NT2/D1 (cell line): Measurements from ENCODE around the gene CLEC4F.

Source experiments
- DNase-seq: peaks from one replicate; pipeline ENCODE4 v3.0.0-alpha.2; 2011; ENCODE audit warnings: low read depth, low spot score
- H3K27me3 ChIP-seq: 2 replicates; pipeline ENCODE4 v1.6.0; 2011; ENCODE audit warnings: mild to moderate bottlenecking; ENCODE audit not compliant: insufficient read length, insufficient read depth
- H3K36me3 ChIP-seq: 2 replicates; pipeline ENCODE4 v1.6.1; 2011; ENCODE audit warnings: mild to moderate bottlenecking, low read length, mixed read lengths; ENCODE audit not compliant: insufficient read depth, insufficient read length
- H3K4me1 ChIP-seq: 2 replicates; pipeline ENCODE4 v1.5.1; 2011; ENCODE audit not compliant: insufficient read depth, insufficient read length
- H3K4me3 ChIP-seq: 2 replicates; pipeline ENCODE4 v1.5.1; 2011; ENCODE audit warnings: low read depth; ENCODE audit not compliant: insufficient read length
- H3K9ac ChIP-seq: 2 replicates; pipeline ENCODE4 v1.6.0; 2011; ENCODE audit warnings: low read depth; ENCODE audit not compliant: insufficient read length
- H3K9me3 ChIP-seq: 2 replicates; pipeline ENCODE4 v1.5.1; 2011; ENCODE audit warnings: mild to moderate bottlenecking, low read length; ENCODE audit not compliant: insufficient read depth
- SUZ12 ChIP-seq: IDR thresholded peaks from 2 replicates; pipeline ENCODE4 v1.6.1; 2011; ENCODE audit not compliant: insufficient read length, insufficient read depth; ENCODE audit errors: extremely low read depth
- YY1 ChIP-seq: IDR thresholded peaks from 2 replicates; pipeline ENCODE4 v1.6.1; 2011; ENCODE audit not compliant: insufficient read length, insufficient read depth
- ZNF274 ChIP-seq: IDR thresholded peaks from 2 replicates; pipeline ENCODE4 v1.6.1; 2011; ENCODE audit warnings: mild to moderate bottlenecking, low read depth, low read length

Gene CLEC4F

DNA sequence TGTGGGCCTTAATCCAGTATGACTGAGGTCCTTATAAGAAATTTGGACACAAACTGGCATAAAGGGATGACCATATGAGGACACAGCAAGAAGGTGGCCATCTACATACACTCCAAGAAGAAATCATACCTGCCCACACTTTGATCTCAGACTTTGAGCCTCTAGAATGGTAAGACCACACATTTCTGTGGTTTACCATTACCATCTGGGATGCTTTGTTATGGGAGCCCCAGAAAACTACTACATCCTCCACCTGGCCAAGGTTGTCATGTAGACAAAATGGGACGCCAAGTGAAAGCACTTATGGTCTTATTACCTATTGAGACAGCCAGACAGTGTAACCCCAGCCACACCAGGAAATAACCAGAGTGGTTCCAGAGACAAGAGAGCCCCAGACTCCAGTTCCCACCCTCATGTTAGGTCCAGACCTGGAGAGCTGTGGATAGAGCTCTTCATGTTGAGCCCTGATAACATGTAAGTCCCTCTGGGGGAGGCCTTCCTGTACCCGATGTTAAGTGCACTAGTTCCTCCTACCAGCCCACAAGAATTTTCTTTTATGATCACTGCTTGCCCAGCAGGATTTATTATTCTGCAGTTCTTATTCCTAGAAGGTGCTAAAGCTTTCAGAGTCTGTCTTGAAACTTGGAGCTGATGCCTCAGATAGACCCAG lies 47.8 kb downstream of the CLEC4F start:
- no peaks in the 10 kb centered on the region for H3K27me3 ChIP-seq
- no peak for DNase-seq
- TF ChIP-seq SUZ12 = no peak
- 0 out of 2 replicates have a peak, but pooled peaks have one; percentile 12 for TF ChIP-seq ZNF274

DNA sequence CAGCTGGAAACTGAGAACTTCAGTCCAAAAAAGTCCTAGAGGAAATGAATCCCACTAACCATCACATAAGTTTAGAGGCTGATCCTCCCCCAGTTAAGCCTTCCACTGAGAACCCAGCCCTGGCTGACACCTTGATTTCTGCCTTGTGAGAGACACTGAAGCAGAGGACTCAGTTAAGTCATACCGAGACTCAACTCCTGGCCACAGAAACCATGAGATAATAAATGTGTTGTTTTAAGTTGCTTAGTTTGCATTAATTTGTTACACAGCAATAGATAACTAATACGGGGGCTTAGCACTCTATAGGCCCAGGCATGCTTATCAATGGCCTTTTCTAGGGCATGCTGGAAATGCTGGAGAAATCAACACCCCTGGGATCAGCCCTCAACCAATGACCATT lies 49.0 kb downstream of the CLEC4F start:
- no peak overlapping the region for H3K9ac ChIP-seq
- H3K4me1 ChIP-seq = peaks cover 4% of the 10 kb centered on the region
- DNase-seq = no peak
- no peaks in the 10 kb centered on the region for H3K27me3 ChIP-seq
- no peaks in the 10 kb centered on the region for H3K36me3 ChIP-seq
- no peaks in the 10 kb centered on the region for H3K9me3 ChIP-seq
- no peak for TF ChIP-seq SUZ12
- TF ChIP-seq ZNF274 = no peak
- TF ChIP-seq YY1 = no peak
- H3K4me3 ChIP-seq = no peak overlapping the region

More for the DNA sequence above, 47.8 kb downstream of the CLEC4F start:
- Histone ChIP-seq H3K36me3 (no peaks in the 10 kb centered on the region), H3K9ac (no peak overlapping the region), H3K4me1 (peaks cover 4% of the 10 kb centered on the region), H3K4me3 (no peak overlapping the region), H3K9me3 (no peaks in the 10 kb centered on the region)

DNA sequence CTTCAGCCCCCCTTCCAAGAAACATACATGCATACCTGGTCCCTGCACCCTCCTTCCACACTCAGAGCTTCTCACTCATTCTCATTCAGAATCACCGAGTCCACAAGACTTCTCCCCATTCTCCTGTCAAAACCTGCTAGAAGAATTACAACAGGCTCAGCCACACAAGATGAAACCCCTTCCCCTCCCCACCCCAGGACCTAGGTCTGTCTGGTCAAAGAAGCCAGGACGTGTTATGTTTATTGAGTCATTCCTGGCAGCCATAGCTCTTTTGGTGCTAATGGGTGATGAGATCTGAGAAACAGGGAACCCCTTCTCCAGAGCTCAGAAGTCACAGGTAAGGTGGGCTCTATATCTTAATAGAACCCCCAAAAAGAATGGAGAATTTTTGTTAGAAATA lies 50.9 kb downstream of the CLEC4F start:
- H3K9me3 ChIP-seq = no peaks in the 10 kb centered on the region
- H3K36me3 ChIP-seq = no peaks in the 10 kb centered on the region
- DNase-seq = no peak
- H3K27me3 ChIP-seq = no peaks in the 10 kb centered on the region
- TF ChIP-seq YY1 (no peak), SUZ12 (no peak), ZNF274 (no peak)
- no peak overlapping the region for H3K4me3 ChIP-seq
- H3K9ac ChIP-seq = no peak overlapping the region
- peaks cover 4% of the 10 kb centered on the region for H3K4me1 ChIP-seq

DNA sequence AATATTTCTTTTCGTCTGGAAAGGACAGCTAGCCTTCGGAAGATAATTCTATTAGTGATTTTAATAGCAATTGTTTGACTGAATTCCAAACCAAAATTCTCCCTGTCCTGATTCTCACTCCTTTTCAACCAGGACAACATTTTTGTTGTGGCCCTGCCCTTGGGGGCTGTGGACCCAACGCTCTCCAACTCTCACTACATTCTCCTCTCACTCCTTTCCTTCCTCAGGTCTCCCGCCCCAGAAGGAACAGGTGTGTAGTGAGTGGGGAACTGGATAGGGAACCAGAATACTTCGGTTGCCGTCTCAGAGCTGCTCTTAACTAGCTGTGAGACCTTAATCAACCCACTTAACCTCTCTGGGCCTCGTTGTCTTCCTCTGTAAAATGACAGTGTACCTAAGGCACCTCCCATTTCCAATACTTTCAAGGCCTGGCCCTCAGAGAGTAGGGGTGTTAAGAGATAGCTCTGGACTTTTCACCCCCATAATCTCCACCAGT lies 51.8 kb downstream of the CLEC4F start:
- Histone ChIP-seq H3K4me1 (peaks cover 4% of the 10 kb centered on the region), H3K9ac (peak overlapping the region; percentile 21), H3K9me3 (no peaks in the 10 kb centered on the region), H3K27me3 (no peaks in the 10 kb centered on the region), H3K4me3 (no peak overlapping the region), H3K36me3 (no peaks in the 10 kb centered on the region)
- no peak for TF ChIP-seq SUZ12
- no peak for TF ChIP-seq YY1
- no peak for TF ChIP-seq ZNF274
- DNase-seq = no peak

DNA sequence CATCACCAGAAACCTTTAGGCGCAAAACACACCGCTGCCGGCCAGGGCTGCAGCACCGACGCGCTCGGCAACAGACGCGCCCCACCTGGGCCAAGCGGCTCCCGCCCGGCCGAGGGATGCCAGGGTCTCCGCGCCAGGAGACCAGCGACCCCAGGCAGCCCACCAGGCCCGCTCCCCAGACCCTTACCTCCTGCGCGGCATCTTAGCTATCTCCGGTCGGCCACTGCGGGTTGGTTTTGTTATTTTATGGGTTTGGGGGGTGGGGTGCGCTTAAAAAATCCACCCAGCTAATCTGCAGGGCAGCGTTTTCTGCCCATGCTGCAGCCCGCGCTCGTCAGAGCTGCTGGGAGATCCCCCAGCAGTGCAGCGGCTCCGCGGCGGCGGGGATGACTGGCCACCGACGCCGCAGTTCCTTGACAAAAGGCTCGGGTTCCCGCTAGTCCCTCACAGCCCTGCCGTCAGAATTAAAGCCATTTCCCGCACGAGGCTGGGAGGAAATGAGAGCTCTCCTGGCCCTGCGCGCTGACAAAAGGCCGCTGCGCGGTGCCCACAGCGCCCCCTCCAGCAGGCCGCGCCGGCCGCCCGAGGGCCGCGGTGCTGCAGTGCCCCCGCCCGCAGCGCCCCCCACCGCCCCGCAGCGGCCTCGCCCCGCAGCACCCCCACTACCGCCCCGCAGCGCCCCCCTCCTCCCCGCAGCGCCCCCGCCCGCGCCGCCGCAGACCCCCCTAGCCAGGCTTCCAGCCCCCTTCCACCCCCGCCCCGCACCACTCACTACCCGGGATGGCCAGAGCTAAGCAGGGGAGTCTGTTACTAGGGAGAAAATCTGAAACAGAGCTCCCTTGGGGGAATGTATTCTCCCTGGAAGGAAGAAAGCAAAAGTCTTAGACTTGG lies 52.5 kb downstream of the CLEC4F start, which contains the start of gene ADD2:
Gene ADD2, minus strand, starts transcription at position 502 of the 891 bp plus-strand sequence. CDS start 61,792 bp downstream, outside the sequence.
- DNase-seq = peak; percentile 77
- no peak for TF ChIP-seq SUZ12
- TF ChIP-seq ZNF274 = no peak
- TF ChIP-seq YY1 = no peak
- Histone ChIP-seq H3K27me3 (no peaks in the 10 kb centered on the region), H3K9ac (peak within 1 kb of the TSS; percentile 81), H3K36me3 (no peaks in the 10 kb centered on the region), H3K4me3 (peak within 1 kb of the TSS; percentile 76), H3K9me3 (no peaks in the 10 kb centered on the region), H3K4me1 (peaks cover 4% of the 10 kb centered on the region)

DNA sequence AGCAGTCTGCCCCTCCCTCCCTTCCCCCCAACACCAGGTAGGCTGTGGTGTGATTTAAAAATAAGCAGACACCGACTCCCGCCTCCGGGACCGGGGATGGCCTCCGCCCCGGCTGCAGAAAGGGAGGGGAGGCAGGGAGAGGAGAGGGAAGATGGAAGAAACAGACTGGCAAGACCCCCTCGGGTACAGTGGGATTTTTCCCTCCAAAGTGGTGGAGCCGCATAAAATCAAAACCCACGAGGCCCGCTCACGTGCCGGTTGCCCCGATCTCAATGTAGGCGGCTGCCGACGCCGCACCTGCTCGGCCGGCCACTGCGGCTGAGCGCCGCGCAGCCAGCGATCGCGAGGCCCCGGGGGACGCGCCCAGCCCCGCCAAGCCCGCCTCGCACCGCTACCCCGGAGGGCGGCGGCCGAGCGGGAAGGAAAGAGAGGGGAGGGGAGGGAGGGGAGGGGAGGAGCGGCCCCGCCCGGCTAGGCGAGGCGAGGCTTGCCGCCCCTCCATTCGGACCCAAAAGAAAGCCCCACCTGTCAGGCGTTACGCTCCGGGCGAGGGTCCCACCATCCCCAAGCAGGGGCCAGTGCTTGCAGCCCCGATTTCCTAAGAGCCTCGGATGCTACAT lies 53.2 kb downstream of the CLEC4F start:
- Histone ChIP-seq H3K36me3 (no peaks in the 10 kb centered on the region), H3K9me3 (no peaks in the 10 kb centered on the region), H3K4me1 (peaks cover 4% of the 10 kb centered on the region), H3K9ac (peak overlapping the region; percentile 81), H3K4me3 (peak overlapping the region; percentile 76), H3K27me3 (no peaks in the 10 kb centered on the region)
- DNase-seq = peak; percentile 79
- no peak for TF ChIP-seq SUZ12

DNA sequence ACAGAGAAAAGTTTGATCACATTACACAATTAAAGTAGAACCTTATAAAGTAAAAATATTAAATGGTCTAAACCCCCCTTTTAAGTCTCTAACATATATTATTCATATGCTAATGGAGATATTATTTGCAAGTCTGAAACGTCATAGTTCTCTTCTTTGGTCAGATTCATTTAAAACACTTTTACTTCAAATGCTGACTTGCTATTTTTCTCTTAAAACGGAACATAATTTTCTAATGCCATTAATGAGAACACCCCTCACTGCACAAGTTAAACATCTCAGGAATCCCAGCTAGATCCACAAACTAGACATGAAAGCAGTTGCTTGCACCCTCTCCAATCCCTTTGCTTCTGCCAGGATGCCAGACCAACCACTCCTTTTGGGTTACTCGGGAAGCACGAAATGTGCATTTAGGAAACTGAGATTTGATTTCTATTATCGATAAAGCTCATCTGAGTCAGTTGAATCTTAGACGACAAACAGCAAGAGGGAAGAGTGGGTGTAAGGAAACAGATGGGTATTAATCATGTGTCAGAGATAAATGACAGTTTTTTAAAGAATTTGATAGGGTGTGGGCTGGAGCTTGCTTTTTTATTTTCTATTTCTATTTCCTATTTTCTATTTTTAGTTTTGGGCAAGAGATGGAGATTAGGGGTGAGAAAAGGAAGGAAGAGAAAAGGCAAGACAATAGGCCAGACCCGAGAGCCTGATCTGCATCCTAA lies 53.9 kb downstream of the CLEC4F start:
- TF ChIP-seq SUZ12 (no peak), ZNF274 (no peak), YY1 (no peak)
- no peaks in the 10 kb centered on the region for H3K27me3 ChIP-seq
- peak overlapping the region; percentile 76 for H3K4me3 ChIP-seq
- no peak for DNase-seq
- no peaks in the 10 kb centered on the region for H3K9me3 ChIP-seq
- no peaks in the 10 kb centered on the region for H3K36me3 ChIP-seq
- peak overlapping the region; percentile 81 for H3K9ac ChIP-seq
- H3K4me1 ChIP-seq = peaks cover 4% of the 10 kb centered on the region
